SK-N-SH (cell line): ENCODE measurements around the gene TMPRSS11A. TPM values are rescaled to one million over a fixed set of nuclear protein-coding genes. Genes with fewer than 3 reads are reported as not detected.

ENCODE experiments used
- CTCF ChIA-PET: fragments of 300-600, 350-600 bp; formaldehyde crosslinking; extraction: SDS; loops from one replicate; lab custom pipeline; 2021; lab: Yijun Ruan, JAX
- POLR2A ChIA-PET: fragments of 350-600 bp; sonication (Branson Sonifier 250); formaldehyde crosslinking; extraction: SDS; loops from one replicate; lab custom pipeline; 2020; ENCODE audit warnings: antibody characterized with exemption, inconsistent platforms; lab: Yijun Ruan, JAX
- DNase-seq: peaks from one replicate; pipeline ENCODE4 v3.0.0; 2012
- H2AFZ ChIP-seq: fragments of 200-600 bp; sonication (generic); 2 replicates; pipeline ENCODE4 v1.8.1; 2016; ENCODE audit warnings: antibody characterized with exemption, mild to moderate bottlenecking, low read depth
- H3F3A ChIP-seq: fragments of 200-600 bp; sonication (generic); replicated peaks from 2 replicates; pipeline ENCODE3; 2016; ENCODE audit warnings: antibody characterized with exemption, mild to moderate bottlenecking; ENCODE audit not compliant: insufficient read depth
- H3K27ac ChIP-seq, 2 experiments: fragments of 200-500 bp in 1 of 2; fragments of 200-600 bp in 1 of 2; sonication (Bioruptor generic) in 1 of 2; sonication (generic), shearing (Covaris generic) in 1 of 2; 2 replicates each; pipeline versions ENCODE4 v1.5.1 to v1.6.1; 2014 to 2016; ENCODE audit warnings: low read depth in 2 of 2, inconsistent platforms in 1 of 2, low read length in 1 of 2, mild to moderate bottlenecking in 1 of 2, mixed read lengths in 1 of 2
- H3K27me3 ChIP-seq: fragments of 200-600 bp; sonication (generic), shearing (Covaris generic); 2 replicates; pipeline ENCODE4 v1.6.1; 2016; ENCODE audit warnings: mixed run types; ENCODE audit not compliant: insufficient read depth
- H3K36me3 ChIP-seq, 2 experiments: fragments of 200-500 bp in 1 of 2; fragments of 200-600 bp in 1 of 2; sonication (Bioruptor generic) in 1 of 2; sonication (generic) in 1 of 2; replicated peaks in 1 of 2; 2 replicates each; pipeline versions ENCODE3 to v1.5.1; 2014 to 2016; ENCODE audit warnings: low read length in 1 of 2, mild to moderate bottlenecking in 1 of 2; ENCODE audit not compliant: insufficient read depth in 2 of 2, control insufficient read depth in 1 of 2
- H3K4me1 ChIP-seq, 2 experiments: fragments of 200-500 bp in 1 of 2; fragments of 200-600 bp in 1 of 2; sonication (Bioruptor generic) in 1 of 2; sonication (generic), shearing (Covaris generic) in 1 of 2; 2 replicates each; pipeline versions ENCODE4 v1.5.1 to v1.6.1; 2014 to 2016; ENCODE audit warnings: low read depth in 1 of 2, low read length in 1 of 2, mixed run types in 1 of 2; ENCODE audit not compliant: insufficient read depth in 2 of 2, control insufficient read depth in 1 of 2
- H3K4me2 ChIP-seq: fragments of 200-600 bp; sonication (generic), shearing (Covaris generic); 2 replicates; pipeline ENCODE4 v1.6.1; 2017; ENCODE audit warnings: mixed run types
- H3K4me3 ChIP-seq, 2 experiments: fragments of 200-500 bp in 1 of 2; fragments of 200-600 bp in 1 of 2; sonication (Bioruptor generic) in 1 of 2; sonication (generic), shearing (Covaris generic) in 1 of 2; 2 replicates each; pipeline versions ENCODE4 v1.5.1 to v1.8.1; 2014 to 2016; ENCODE audit warnings: low read depth in 2 of 2, inconsistent platforms in 1 of 2, low read length in 1 of 2, mild to moderate bottlenecking in 1 of 2, mixed read lengths in 1 of 2, moderate library complexity in 1 of 2
- H3K79me2 ChIP-seq: fragments of 200-600 bp; sonication (generic); 2 replicates; pipeline ENCODE4 v1.8.1; 2017; ENCODE audit warnings: mild to moderate bottlenecking; ENCODE audit not compliant: insufficient read depth
- H3K9ac ChIP-seq: fragments of 200-600 bp; sonication (generic); 2 replicates; pipeline ENCODE4 v1.6.1; 2017; ENCODE audit warnings: mixed run types
- H3K9me2 ChIP-seq: fragments of 200-600 bp; sonication (generic); 2 replicates; pipeline ENCODE4 v1.6.1; 2017; ENCODE audit warnings: mixed run types
- H3K9me3 ChIP-seq: fragments of 200-600 bp; sonication (generic); 2 replicates; pipeline ENCODE4 v1.6.1; 2017; ENCODE audit warnings: mixed run types, mild to moderate bottlenecking, moderate library complexity
- H4K20me1 ChIP-seq: fragments of 200-600 bp; sonication (generic); 2 replicates; pipeline ENCODE4 v1.6.1; 2017; ENCODE audit warnings: mild to moderate bottlenecking, mixed run types; ENCODE audit not compliant: insufficient read depth
- EP300 ChIP-seq, 2 experiments: IDR thresholded peaks; 2 replicates each; pipeline versions ENCODE4 v1.4.0 to v1.6.1; 2012; ENCODE audit warnings: borderline replicate concordance in 1 of 2, low read depth in 1 of 2, low read length in 1 of 2
- FOSL2 ChIP-seq: IDR thresholded peaks from 2 replicates; pipeline ENCODE4 v1.4.0; 2012; ENCODE audit warnings: low read depth, mild to moderate bottlenecking, moderate library complexity, borderline replicate concordance
- FOXJ3 ChIP-seq: sonication (generic); formaldehyde crosslinking; IDR thresholded peaks from 2 replicates; pipeline ENCODE4 v1.5.1; 2020; ENCODE audit warnings: mild to moderate bottlenecking, missing genetic modification reagents
- GABPA ChIP-seq: IDR thresholded peaks from 2 replicates; pipeline ENCODE4 v1.4.0; 2012; ENCODE audit warnings: low read depth, mild to moderate bottlenecking
- GATA2 ChIP-seq: sonication (generic); formaldehyde crosslinking; IDR thresholded peaks from 2 replicates; pipeline ENCODE4 v1.5.0; 2020; ENCODE audit warnings: mild to moderate bottlenecking, missing genetic modification reagents
- MEF2A ChIP-seq: IDR thresholded peaks from 2 replicates; pipeline ENCODE4 v1.4.0; 2012; ENCODE audit warnings: low read depth, borderline replicate concordance
- NFIC ChIP-seq: IDR thresholded peaks from 2 replicates; pipeline ENCODE4 v1.4.0; 2012; ENCODE audit warnings: borderline replicate concordance
- POLR2AphosphoS5 ChIP-seq: IDR thresholded peaks from 2 replicates; pipeline ENCODE4 v1.6.1; 2012; ENCODE audit warnings: low read depth, low read length
- RFX5 ChIP-seq: IDR thresholded peaks from 2 replicates; pipeline ENCODE4 v1.6.1; 2012; ENCODE audit warnings: mild to moderate bottlenecking, improper control_type of control experiment, low read length
- SIN3A ChIP-seq: IDR thresholded peaks from 2 replicates; pipeline ENCODE4 v1.6.1; 2012; ENCODE audit warnings: low read depth, mild to moderate bottlenecking, low read length, moderate library complexity, borderline replicate concordance
- SMC3 ChIP-seq: IDR thresholded peaks from 2 replicates; pipeline ENCODE4 v1.6.1; 2012; ENCODE audit warnings: low read depth, low read length, improper control_type of control experiment
- TAF1 ChIP-seq: IDR thresholded peaks from 2 replicates; pipeline ENCODE4 v1.6.1; 2012; ENCODE audit warnings: low read depth, mild to moderate bottlenecking, low read length, moderate library complexity, borderline replicate concordance
- TEAD4 ChIP-seq: IDR thresholded peaks from 2 replicates; pipeline ENCODE4 v1.4.0; 2012; ENCODE audit warnings: mild to moderate bottlenecking, borderline replicate concordance; ENCODE audit not compliant: insufficient read depth
- YY1 ChIP-seq: IDR thresholded peaks from 2 replicates; pipeline ENCODE4 v1.4.0; 2012; ENCODE audit warnings: low read depth, mild to moderate bottlenecking
- WGBS: methylation state at CpG from one replicate; pipeline ENCODE4 v1.1.6; 2017; ENCODE audit warnings: low lambda C conversion rate; 5-methylcytosine and 5-hydroxymethylcytosine counted together
- polyA plus RNA-seq, 3 experiments: library from polyadenylated mRNA; depleted of rRNA; stranded (reverse); fragments of >200 nt; gene quantifications; 2 replicates each; pipeline ENCODE4 v1.2.3, GENCODE V29; 2012
- TF ChIP-seq, protein P1 (sequence below): fragments of 150-350 bp; IDR thresholded peaks from 2 replicates; pipeline ENCODE4 v1.6.1; 2017; ENCODE audit warnings: antibody characterized with exemption, low read length, low read depth, borderline replicate concordance
- TF ChIP-seq, protein P2 (sequence below): fragments of 200-600 bp; sonication (generic); IDR thresholded peaks from 2 replicates; pipeline ENCODE4 v1.6.1; 2017; ENCODE audit warnings: antibody characterized with exemption, mild to moderate bottlenecking, moderate library complexity

Gene TMPRSS11A
- polyA plus RNA-seq, 1 of the 3 experiments (the other 2 are of a cell fraction): not detected

DNA sequence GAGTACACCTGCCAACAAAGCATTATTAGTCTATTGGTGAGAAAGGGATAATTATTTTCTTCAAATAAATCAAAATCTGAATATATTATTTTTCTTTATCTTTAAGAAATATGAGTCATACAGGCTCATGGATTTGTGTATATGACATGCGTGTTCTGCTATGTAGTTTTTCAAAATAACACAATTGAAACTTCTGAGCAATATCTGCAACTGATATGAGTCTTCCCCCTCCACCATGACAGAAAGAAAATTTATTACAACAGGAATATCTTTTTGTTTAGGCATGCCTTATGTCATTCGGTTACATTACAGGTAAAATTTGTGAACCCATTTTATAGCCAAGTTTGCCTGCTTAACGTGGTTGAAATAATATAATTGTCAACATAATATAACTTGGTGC is 32.0 kb downstream of the TMPRSS11A start:
- no peak for TF ChIP-seq MEF2A
- no peak for TF ChIP-seq FOSL2
- no peak for TF ChIP-seq EP300 (IDR thresholded peaks at IDR 0.05; ENCODE audit: borderline replicate concordance in 1 of 2, low read depth in 1 of 2, low read length in 1 of 2)
- no peak for TF ChIP-seq YY1
- TF ChIP-seq TAF1: no peak
- TF ChIP-seq SIN3A: no peak
- no peak for TF ChIP-seq TEAD4
- no peak for TF ChIP-seq RFX5
- no peak for TF ChIP-seq SMC3
- no peak for TF ChIP-seq NFIC
- no peak for TF ChIP-seq GATA2 (CRISPR knock-in tag)
- no peaks in the 10 kb centered on the region for H3K9me3 ChIP-seq

DNA sequence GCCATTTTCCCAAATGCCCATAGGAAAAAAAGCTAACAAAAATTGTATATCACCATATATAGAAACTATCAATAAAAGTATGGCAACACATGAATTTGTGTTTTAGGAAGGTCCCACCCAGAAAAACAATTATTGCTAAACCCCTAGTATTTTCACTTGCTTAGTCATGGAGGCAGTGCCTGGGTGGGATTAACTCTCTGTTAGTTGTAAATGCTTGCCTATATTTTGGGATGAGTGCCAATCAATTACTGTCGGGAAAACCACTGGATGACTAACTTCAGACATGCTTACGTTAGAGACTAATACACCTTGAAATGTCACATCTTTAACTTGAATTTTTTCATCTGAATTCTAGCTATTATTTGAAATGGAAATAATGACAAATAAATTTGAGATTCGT is 33.9 kb downstream of the TMPRSS11A start:
- 11% methylated on average over 3 of the region's 3 CpGs for WGBS
- H3K27ac ChIP-seq: no peak overlapping the region
- H3K27me3 ChIP-seq: no peaks in the 10 kb centered on the region
- H3K4me3 ChIP-seq: no peak overlapping the region
- no peaks in the 10 kb centered on the region for H3K79me2 ChIP-seq
- H2AFZ ChIP-seq: no peak overlapping the region
- no peaks in the 10 kb centered on the region for H3F3A ChIP-seq
- CTCF ChIA-PET: interaction anchor here (1.8 kb wide), 1 partner anchor 19 kb away, joined by 11 read pairs; no protein-coding TSS in a partner anchor
- no peaks in the 10 kb centered on the region for H3K9me2 ChIP-seq
- no peak overlapping the region for H3K4me2 ChIP-seq
- no peaks in the 10 kb centered on the region for H4K20me1 ChIP-seq
- no peaks in the 10 kb centered on the region for H3K9me3 ChIP-seq
- no peak overlapping the region for H3K9ac ChIP-seq
- H3K36me3 ChIP-seq: no peaks in the 10 kb centered on the region
- DNase-seq: no peak
- TF ChIP-seq EP300 (IDR thresholded peaks at IDR 0.05; ENCODE audit: borderline replicate concordance in 1 of 2, low read depth in 1 of 2, low read length in 1 of 2) (no peak), GABPA (no peak), SMC3 (no peak), FOSL2 (no peak), POLR2AphosphoS5 (no peak), GATA2 (CRISPR knock-in tag) (no peak), FOXJ3 (no peak)
- TF ChIP-seq, protein P1, sequence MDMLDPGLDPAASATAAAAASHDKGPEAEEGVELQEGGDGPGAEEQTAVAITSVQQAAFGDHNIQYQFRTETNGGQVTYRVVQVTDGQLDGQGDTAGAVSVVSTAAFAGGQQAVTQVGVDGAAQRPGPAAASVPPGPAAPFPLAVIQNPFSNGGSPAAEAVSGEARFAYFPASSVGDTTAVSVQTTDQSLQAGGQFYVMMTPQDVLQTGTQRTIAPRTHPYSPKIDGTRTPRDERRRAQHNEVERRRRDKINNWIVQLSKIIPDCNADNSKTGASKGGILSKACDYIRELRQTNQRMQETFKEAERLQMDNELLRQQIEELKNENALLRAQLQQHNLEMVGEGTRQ: no peak
- TF ChIP-seq, protein P2, sequence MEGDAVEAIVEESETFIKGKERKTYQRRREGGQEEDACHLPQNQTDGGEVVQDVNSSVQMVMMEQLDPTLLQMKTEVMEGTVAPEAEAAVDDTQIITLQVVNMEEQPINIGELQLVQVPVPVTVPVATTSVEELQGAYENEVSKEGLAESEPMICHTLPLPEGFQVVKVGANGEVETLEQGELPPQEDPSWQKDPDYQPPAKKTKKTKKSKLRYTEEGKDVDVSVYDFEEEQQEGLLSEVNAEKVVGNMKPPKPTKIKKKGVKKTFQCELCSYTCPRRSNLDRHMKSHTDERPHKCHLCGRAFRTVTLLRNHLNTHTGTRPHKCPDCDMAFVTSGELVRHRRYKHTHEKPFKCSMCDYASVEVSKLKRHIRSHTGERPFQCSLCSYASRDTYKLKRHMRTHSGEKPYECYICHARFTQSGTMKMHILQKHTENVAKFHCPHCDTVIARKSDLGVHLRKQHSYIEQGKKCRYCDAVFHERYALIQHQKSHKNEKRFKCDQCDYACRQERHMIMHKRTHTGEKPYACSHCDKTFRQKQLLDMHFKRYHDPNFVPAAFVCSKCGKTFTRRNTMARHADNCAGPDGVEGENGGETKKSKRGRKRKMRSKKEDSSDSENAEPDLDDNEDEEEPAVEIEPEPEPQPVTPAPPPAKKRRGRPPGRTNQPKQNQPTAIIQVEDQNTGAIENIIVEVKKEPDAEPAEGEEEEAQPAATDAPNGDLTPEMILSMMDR: no peak
- POLR2A ChIA-PET: no interaction called here
- H3K4me1 ChIP-seq: no peaks in the 10 kb centered on the region

More for the DNA sequence above, 32.0 kb downstream of the TMPRSS11A start:
- POLR2A ChIA-PET: no interaction called here
- DNase-seq: no peak
- no peaks in the 10 kb centered on the region for H3K36me3 ChIP-seq
- H3K79me2 ChIP-seq: no peaks in the 10 kb centered on the region
- no peaks in the 10 kb centered on the region for H3F3A ChIP-seq
- no peak overlapping the region for H3K27ac ChIP-seq
- H4K20me1 ChIP-seq: no peaks in the 10 kb centered on the region
- H3K9ac ChIP-seq: no peak overlapping the region
- H3K4me1 ChIP-seq: no peaks in the 10 kb centered on the region
- H3K4me2 ChIP-seq: no peak overlapping the region
- CTCF ChIA-PET: no interaction called here
- H3K4me3 ChIP-seq: no peak overlapping the region
- H3K27me3 ChIP-seq: no peaks in the 10 kb centered on the region
- H3K9me2 ChIP-seq: no peaks in the 10 kb centered on the region
- WGBS: 30% methylated on average over 3 of the region's 3 CpGs
- no peak overlapping the region for H2AFZ ChIP-seq
